HG03175 (cell line): ENCODE results near the gene NDUFAF3.

ENCODE experiments used
- ATAC-seq: cut with Tn5 transposase; IDR thresholded peaks from one replicate; pipeline ENCODE4 v1.9.1; 2021; ENCODE audit warnings: mild to moderate bottlenecking, moderate library complexity; ENCODE audit not compliant: unreplicated experiment

The NDUFAF3 gene

DNA sequence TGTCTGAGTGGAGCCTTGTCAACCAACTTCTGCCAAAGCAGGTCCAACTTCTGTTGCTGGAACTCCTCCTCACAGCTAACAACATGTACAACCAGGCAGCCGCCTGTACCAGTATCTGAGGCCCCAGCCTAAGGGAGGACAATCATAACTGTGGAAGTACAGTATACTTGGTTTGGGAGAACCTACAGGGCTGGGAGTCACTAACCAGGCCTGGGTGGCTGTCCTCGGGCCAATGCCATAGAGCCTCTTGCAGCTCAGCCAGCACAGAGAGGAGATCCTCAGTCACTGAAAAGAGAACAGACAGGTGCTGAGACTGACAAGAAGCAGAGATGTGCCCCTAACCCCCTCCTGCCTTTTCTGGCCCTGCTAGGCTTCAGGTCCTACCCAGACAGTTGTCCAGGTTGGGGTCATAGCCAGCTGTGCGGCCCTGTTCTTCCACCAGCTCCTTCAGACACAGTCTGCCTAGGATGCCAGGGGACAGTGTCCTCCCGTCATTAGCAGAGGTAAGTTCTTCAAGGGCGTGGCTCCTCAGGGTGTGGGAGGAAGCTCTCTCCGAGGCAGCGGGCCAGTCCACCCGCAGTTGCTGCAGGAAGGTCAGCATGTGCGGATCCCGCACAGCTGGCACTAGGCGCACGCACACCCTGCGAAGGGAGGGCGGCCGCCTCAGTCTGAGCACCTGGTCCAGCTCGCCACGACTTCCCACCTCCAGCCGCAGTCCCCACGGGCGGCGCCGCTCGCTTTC lies 4.5 kb upstream of the NDUFAF3 start:
- no peak for ATAC-seq

DNA sequence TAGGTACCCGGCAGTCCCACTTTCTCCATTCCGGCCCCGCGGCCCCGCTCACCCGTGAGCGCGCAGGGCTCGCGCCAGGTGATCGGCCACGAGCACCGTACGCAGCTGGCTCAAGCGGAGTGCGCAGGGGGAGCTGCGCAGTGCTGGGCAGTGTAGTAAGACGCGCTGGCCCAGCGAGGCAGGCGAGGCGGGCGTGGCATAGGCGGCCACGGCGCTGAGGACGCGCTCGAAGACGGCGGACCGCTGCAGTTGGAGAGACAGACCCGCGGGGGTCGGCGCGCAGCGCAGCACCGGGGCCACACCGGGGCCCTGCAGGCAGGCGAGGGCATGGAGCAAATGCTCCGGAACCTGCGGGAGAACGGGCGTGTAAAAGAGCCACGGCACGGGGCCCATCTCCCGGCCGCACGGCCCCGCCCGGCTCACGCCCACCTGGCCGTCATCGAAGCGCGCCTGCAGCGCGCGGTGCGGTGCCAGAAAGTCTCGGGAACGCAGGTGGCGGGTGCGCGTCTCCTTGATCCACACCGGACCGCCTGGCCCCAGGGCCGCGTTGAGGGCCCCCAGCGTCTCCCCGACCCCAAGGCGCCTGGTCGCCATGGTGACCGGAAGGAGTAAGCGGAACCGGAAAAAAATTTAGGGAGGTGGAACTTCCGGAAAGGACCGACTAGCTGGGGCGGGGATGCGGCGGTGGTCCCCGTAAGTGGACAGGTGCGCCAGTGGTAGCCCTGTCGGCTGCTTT lies 3.8 kb upstream of the NDUFAF3 start, which contains the start of gene DALRD3:
TSS of gene DALRD3 (minus strand) at position 610 of the 736 bp plus-strand sequence. CDS start at position 594, 16 bp downstream.
- ATAC-seq: no peak

- ATAC-seq: no peak
These were observed 3.3 kb upstream of the NDUFAF3 start for GRCh38 chr3:49018707-49019006.

DNA sequence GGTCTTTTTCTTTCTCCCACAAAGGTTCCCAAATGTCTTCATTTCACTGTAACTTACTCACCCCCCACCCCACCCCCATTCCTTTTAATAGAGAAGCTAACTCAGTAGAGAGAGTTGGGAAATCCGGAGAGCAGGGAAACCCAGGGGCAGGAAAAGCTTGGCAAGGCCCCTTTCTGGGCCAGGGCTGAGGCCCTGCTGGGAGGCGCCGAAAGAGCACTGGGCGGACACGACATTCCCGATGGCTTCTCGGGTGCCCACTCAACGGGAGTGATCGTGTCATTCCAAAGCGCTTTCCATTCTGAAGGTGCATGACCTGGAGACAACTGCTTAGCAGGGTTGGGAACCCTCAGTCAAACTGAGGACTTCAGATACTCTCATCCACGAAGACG lies 2.0 kb upstream of the NDUFAF3 start:
- ATAC-seq: no peak

GRCh38 chr3:49020330-49021212 lies 1.4 kb upstream of the NDUFAF3 start:
- ATAC-seq: peak; percentile 0

DNA sequence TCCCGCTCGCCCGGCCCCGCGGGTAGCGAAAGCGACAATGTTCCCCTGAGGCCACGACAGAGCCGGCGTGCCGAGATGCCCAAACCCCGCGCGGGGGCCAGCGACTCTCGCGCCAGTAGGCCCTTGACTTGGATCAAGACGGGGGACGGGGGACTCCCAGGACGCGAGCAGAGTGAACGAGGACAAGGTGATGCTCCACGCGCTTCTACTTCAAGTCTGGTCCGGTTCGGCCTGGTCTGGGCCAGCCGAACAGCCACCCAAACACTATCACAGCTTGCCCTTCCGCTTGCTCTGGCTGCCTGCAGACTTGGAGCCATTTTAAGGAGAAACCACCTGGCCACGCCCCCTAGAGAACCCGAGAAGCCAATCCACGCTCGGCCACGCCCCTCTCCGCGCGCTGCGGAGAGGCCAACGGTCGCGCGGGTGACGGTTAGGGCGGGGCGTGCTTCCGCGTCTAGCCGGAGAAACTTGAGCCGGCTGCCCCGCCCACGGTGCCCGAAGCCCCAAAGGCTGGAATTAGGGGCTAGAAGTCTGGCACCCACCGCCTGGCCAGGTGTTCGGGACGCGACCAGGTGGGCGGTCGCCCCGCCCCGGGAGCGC lies 608 bp upstream of the NDUFAF3 start:
- ATAC-seq: peak; percentile 51

DNA sequence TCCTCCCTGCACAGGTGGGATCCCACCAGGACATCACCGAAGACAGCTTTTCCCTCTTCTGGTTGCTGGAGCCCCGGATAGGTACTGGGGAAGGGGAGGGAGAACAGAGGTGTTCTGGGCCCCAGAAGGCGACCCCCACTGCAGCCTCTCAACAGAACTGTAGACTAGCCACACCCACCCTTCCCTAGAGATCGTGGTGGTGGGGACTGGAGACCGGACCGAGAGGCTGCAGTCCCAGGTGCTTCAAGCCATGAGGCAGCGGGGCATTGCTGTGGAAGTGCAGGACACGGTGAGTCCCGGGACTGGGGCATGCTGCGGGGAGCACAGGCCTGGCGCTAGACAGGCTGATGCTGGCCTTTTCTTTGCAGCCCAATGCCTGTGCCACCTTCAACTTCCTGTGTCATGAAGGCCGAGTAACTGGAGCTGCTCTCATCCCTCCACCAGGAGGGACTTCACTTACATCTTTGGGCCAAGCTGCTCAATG lies 809 bp downstream of the NDUFAF3 start:
- ATAC-seq: no peak

DNA sequence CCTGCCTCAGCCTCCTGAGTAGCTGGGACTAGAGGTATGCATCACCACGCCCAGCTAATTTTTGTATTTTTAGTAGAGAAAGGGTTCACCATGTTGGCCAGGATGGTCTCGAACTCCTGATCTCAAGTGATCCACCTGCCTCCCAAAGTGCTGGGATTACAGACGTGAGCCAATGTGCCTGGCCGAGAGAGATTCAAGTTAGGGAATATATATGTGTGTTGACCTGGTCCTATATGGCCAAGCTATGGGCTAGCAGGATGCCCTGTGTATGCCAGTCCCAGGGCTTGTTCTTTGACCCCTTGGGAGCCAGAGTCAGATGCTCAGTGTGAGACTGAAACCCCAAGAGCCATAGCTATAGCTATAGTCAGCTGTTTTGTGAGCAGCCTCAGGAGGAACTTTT lies 1.9 kb downstream of the NDUFAF3 start:
- no peak for ATAC-seq

- ATAC-seq: no peak
These were observed 2.5 kb downstream of the NDUFAF3 start for GRCh38 chr3:49024449-49024848.

DNA sequence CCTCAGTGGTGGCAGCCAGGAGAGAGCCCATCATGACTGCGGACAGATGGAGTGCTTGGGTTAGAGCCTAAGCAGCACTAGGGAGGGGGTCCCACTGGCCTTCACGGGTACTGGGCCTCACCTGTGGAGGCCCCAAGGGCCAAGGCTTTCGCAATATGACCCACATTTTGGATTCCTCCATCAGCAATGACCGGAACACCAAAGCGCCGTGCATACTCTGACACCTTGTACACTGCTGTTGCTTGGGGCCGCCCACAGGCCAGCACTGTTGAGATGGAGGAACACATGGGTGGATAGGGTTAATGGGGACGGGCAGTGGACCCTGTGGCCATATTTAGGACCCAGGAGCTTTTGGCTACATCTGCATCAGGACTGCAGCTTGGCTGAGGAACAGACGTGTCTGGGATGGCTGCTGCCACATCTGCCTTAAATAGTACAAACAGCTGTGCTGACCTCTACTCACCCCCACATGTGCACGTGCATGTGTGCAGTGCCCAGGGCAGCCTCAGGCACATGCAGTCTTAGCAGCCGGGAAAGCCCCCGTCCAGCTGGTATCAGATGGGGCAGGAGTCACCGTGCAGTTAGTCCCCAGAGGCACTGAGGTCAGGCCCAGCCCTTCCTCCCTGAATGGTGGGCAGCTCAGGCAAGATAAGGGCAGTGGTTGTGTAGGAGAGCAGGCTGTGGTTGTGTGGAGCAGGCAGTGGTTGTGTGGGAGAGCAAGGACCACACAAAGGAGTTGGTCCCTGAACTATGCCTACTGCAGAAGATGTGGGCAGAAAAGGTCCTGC lies 3.3 kb downstream of the NDUFAF3 start:
- no peak for ATAC-seq

GRCh38 chr3:49025793-49026520 lies 4.0 kb downstream of the NDUFAF3 start:
- no peak for ATAC-seq

- ATAC-seq: no peak
These were observed 4.6 kb downstream of the NDUFAF3 start for GRCh38 chr3:49026536-49026935.

GRCh38 chr3:49027634-49028033 lies 5.7 kb downstream of the NDUFAF3 start:
- ATAC-seq: no peak

DNA sequence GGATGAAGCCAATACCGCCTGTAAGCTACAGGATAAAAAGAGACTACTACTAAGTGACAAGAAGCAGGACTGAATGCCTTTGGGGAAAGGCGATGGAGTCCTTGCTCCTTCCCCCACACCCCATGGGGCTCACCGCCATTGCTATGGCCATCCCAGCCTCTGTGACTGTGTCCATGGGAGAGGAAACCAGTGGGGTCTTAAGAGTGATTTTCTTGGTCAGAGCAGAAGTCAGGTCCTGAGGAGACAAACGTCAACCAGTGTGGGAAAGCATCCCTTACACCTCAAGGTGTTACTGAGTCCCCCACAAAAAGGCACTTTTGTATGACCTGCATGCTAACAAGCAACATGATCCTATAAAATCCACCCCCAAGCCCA lies 6.4 kb downstream of the NDUFAF3 start:
- no peak for ATAC-seq

DNA sequence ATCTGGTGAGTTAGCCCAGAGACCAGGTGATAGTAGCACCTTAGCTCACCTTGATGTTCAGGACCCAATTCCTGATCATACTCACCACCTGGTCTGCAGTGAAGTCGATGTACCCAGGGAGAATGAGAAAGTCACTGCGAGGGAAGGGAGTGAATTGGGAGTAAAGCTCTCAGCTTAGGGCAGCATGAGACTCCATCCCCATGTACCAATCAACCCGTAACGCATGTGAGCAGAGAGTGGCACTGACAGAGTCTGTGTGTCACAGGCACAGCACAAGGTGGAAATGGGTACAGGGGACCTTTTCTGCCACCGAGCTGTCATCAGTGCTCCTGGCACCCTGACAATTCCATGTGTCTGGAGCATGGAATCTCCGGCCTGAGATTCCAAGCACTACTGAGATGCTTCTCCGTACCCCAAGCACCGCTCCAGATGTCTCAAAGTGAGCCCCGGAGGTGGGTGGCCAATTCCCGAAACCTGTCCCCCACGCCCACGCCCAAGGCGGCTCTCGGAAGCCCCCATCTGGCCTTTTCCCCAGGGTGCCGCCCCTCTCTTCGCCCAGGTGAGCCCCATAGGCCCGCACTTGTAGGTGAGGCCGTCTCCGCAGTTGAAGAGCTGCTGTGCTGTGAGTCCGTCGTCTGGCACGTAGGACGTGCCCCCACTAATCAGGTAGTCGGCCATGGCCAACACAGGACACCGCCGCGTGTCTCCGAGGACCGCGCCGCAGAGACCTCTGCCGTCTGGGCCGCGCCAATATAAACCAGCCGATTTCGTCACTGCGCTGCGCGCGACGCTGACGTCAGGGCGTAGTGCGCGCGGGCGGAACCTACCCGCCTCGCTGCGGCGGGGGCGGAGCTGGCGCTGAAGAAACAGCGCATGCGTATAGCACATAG lies 7.0 kb downstream of the NDUFAF3 start, which contains the start of gene IMPDH2:
TSS of gene IMPDH2 (minus strand) at position 726 of the 890 bp plus-strand sequence. CDS start at position 678, 48 bp downstream.
- peak; percentile 92 for ATAC-seq

GRCh38 chr3:49029563-49029884 lies 7.6 kb downstream of the NDUFAF3 start:
- ATAC-seq: no peak

DNA sequence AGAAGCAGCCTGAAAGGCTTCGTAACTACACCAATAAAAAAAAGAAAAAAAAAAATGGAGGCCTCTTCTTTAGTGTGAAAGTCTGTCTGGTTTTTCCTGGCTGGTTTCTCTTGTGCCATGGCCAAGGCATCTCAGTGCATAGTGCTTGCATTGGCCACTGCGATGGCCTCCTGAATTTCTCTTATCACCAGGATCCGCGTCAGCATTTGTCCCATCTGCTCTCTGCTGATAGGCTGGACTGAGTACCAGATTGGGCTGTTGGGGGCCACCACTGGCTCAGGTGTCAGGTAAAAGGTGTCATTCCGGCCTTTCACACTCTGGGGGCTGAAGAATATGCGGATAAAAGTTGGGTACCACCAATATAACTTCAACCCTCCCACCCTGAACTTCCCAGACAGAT lies 8.4 kb downstream of the NDUFAF3 start:
- ATAC-seq: no peak

GRCh38 chr3:49032646-49033304 lies 10.9 kb downstream of the NDUFAF3 start:
- no peak for ATAC-seq
